DND-41 (cell line): ENCODE results near the gene SNTG2.

ENCODE experiments used
- EZH2 ChIP-seq: IDR thresholded peaks from 3 replicates; pipeline ENCODE4 v1.6.1; 2012; ENCODE audit warnings: borderline replicate concordance, low read depth, mild to moderate bottlenecking, moderate library complexity, low read length, inconsistent platforms; ENCODE audit not compliant: severe bottlenecking
- TF ChIP-seq, protein P1 (sequence below): IDR thresholded peaks from 2 replicates; pipeline ENCODE4 v1.5.1; 2012; ENCODE audit warnings: borderline replicate concordance, low read length, moderate library complexity, mild to moderate bottlenecking; ENCODE audit not compliant: poor library complexity, severe bottlenecking; ENCODE audit errors: extremely low read depth

DNA sequence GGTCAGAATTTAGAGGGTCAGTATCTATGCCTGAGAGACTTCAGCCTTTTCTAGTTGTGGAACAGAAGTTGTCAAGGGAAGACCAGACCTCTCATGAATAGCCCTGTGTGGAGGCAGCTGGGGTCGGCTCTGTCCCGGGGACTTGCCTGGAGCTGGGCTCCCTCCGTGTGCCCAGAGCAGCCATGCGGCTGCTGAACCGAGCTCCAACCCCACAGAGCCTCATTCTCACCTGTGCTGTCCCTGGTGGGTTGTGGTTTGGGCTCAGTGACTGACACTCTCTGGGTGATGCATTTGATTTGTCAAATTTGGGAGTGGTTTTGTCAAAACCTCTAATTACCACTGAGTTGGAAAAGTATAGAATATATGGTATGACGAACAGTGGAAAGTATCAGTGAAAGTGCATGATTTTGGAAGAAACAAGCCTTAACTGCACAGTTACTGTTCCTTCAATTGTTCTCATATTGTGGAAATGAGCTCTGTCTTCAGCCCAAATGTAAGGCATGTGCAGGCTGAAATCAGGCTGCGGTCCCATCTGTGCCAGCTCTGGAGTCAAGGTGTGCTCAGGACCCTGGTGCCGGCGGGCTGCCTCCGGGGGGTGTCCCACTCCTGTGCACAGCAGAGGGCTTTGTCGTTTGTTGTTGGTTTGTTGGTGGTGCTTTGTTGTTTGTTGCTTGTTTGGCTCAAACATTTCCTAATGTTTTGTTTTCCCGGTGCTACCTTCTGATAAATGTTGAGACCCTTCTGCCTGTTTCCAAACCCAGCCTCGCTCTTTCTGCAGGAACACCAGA lies 200.3 kb downstream of the SNTG2 start:
- TF ChIP-seq, protein P1, sequence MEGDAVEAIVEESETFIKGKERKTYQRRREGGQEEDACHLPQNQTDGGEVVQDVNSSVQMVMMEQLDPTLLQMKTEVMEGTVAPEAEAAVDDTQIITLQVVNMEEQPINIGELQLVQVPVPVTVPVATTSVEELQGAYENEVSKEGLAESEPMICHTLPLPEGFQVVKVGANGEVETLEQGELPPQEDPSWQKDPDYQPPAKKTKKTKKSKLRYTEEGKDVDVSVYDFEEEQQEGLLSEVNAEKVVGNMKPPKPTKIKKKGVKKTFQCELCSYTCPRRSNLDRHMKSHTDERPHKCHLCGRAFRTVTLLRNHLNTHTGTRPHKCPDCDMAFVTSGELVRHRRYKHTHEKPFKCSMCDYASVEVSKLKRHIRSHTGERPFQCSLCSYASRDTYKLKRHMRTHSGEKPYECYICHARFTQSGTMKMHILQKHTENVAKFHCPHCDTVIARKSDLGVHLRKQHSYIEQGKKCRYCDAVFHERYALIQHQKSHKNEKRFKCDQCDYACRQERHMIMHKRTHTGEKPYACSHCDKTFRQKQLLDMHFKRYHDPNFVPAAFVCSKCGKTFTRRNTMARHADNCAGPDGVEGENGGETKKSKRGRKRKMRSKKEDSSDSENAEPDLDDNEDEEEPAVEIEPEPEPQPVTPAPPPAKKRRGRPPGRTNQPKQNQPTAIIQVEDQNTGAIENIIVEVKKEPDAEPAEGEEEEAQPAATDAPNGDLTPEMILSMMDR = no peak
- no peak for TF ChIP-seq EZH2
